HG02938 (cell line): ENCODE results near the gene RBMXL3.
"Not testable (repeated sequence)": the region's sequence is repeated elsewhere in the genome, so short reads cannot be mapped to it uniquely, and the experiment has no call there.

ENCODE experiments used
- ATAC-seq: cut with Tn5 transposase; IDR thresholded peaks from one replicate; pipeline ENCODE4 v1.9.1; 2021; ENCODE audit warnings: mild to moderate bottlenecking, moderate library complexity; ENCODE audit not compliant: unreplicated experiment

The RBMXL3 gene

DNA sequence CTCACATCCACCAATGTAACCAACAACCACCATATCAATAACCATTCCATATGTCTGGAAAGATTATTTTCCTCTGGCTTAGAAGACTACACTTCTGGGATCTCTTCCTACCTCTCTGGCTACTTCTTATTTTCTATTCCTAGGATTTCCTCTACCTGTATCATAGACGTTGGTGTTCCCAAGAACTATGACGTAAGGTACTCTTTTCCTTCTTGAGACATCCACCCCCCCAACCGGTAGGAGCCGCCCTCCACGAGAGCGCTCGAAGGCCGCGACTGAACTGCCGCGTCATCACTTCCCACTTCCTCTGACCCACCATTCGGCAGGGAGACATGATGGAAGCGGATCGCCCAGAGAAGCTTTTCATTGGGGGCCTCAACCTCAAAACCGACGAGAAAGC is at the start of gene RBMXL3:
Gene RBMXL3 (plus strand): TSS at position 301 of the 400 bp plus-strand sequence. CDS start 32 bp downstream, at position 333.
- ATAC-seq, result no peak

DNA sequence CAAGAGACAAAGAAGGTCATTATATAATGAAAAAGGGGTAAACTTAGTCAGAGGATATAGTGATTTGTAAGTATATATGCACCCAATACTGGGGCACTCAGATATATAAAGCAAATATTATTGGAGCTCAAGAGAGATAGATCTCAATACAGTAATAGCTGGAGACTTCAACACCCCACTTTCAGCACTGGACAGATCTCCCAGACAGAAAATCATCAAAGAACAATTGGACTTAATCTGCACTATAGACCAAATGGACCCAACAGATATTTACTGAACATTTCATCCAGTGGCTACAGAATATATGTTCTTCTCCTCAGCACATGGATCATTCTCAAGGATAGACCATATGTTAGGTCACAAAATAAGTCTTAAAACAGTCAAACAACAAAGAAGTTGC is 47.2 kb upstream of the RBMXL3 start:
- no peak for ATAC-seq

DNA sequence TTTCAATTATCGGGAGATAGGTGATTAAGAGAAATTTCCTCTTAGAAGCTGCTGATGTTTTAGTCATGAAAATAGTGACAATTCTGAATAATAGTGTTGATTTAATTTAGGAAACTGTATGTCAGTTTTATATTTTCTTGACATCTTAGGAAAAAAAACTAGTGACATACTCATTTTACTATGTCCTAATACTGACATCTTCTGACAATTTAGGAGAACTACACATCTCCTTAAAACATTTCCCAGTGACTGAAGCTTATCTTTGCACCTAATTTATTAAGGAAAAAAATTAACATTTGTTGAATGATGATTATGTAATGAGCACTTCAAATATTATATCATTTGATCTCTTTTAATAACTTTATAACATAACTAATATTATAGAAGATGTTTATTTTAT is 42.0 kb upstream of the RBMXL3 start:
- no peak for ATAC-seq

DNA sequence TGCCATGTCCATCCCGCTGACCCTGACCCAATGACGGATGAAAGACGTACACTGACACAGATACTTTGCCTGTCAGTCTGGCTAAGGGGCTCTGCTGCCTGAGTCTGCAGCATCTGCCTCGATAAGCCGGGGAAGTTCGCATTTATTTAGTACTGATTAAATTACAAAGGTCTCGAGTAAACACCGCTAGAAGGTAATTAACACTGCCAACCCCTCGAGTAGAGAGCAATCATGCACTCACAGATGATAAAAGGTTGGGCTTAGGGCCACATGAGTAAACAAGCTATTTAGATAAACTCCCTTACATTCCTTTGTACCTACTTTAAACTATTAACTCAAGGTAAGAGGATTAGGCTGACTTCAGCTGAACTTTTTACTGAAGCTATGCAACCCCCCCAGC is 16.0 kb upstream of the RBMXL3 start:
- ATAC-seq, result no peak

DNA sequence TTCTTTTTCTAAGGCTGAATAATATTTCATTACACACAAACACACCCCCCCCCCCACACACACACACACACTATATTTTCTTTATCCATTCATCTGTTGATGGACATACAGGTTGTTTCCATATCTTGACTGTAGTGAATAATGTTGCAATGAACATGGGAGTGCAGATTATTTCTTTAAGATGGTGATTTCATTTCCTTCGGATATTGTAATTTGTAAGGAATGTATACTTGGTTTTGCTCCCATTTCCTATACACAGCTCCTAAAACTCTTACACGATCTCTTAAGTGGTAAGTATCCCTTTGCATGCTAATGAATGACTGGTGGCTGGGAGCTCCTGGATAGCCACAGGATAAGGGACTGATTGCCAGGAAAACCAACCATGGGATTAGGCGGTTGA is 14.7 kb upstream of the RBMXL3 start:
- no peak for ATAC-seq

DNA sequence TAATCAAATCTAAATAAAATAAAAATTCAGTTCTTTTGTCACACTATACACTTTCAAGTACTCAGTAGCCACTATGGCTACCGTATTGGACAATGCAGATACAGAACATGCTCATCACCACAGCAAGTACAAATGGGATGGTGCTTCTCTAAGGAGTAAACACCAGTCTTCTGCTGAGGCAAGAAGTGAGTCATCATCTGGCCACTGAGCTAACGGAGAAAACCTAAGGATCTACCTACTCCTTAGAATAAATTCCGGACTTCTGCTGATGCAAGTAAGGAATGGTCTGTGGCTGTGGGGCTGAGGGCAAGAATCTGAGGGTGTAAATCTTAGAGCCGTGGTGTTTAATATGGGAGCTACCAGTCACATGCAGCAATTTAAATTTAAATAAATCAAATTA is 11.3 kb upstream of the RBMXL3 start:
- ATAC-seq, result no peak

DNA sequence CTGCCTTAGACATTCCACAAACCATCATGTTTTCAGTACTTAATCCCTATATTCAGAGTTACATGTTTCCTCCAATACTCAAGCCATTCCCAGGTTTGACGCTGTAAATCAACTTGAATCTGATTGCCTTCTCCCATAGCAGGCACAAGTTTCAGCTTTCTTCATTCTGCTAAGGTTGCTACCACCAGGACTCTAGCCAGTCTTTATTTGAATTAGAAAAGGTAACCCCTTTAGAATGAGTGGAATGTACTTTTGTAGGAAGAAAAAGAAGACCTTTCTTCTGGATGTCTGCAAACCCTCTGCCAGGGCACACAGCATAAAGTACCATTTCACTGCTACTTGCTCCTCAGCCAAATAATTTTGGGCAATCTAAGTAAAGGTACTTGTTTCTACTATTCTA is 10.7 kb upstream of the RBMXL3 start:
- no peak for ATAC-seq

DNA sequence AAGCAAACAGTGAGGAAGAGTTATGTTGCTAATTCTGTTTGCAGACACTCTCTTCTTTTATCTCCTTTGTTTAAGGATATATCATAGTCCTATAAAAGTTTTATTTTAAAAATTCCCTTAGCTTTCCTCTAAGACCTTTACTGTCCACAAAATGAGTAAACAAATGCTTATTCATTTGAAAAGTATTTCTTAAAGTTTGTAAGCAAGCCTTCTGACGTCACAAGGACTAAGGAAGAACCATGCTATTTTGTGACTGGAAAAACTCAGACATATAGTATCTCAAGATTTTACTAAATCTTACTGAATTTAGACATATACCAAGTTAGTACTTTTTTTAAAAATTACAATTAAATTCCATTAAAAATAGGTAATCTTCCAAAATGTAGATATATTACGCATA is 5.2 kb upstream of the RBMXL3 start:
- ATAC-seq, result no peak

DNA sequence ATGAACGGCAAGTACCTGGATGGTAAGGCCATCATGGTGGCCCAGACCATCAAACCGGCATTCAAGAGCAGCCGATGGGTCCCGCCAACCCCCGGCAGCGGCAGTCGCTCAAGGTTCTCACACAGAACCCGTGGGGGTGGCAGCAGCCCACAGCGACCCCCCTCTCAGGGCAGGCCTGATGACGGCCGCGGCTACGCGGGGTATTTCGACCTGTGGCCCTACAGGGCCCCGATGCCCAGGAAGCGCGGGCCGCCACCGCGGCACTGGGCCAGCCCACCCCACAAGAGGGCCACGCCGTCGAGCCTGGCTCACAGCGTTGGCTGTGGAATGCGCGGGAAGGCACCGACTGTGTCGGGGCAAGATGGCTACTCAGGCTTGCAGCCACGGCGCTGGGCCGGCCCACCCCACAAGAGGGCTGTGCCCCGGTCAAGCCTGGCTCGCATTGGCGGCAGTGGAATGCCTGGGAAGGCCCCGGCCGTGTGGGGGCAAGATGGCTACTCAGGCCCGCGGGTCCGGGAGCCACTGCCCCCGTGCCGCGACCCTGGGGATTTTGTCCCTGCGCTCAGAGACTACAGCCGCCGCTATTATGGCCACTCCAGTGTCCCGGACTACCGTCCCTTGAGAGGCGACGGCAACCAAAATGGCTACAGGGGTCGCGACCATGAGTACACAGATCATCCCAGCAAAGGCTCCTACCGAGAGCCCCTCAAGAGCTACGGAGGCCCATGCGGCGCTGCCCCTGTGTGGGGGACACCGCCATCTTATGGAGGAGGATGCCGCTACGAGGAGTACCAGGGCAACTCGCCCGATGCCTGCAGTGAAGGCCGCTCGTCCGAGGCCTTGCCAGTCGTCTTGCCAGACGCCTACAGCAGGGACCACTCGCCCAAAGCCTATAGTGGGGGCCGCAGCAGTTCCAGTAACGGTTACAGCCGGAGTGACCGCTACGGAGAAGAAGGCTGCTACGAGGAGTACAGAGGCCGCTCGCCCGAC is 731 bp downstream of the RBMXL3 start:
- no peak for ATAC-seq

DNA sequence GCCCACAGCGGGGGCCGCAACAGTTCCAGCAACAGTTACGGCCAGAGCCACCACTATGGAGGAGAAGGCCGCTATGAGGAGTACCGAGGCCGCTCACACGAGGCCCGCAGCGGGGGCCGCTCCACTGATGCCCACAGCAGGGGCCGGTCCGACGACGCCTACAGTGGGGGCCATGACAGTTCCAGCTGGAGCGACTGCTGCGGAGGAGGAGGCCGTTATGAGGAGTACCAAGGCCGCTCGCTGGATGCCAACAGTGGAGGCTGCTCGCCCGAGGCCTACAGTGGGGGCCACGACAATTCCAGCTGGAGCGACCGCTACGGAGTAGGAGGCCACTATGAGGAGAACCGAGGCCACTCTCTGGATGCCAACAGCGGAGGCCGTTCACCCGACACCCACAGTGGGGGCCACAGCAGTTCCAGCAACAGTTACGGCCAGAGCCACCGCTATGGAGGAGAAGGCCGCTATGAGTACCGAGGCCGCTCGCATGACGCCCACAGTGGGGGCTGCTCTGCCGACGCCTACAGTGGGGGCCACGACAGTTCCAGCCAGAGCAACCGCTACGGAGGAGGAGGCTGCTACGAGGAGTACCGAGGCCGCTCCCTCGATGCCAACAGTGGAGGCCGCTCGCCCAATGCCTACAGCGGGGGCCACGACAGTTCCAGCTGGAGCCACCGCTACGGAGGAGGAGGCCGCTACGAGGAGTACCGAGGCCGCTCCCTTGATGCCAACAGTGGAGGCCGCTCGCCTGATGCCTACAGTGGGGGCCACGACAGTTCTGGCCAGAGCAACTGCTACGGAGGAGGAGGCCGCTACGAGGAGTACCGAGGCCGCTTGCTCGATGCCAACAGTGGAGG is 1.7 kb downstream of the RBMXL3 start:
- ATAC-seq, result no peak

DNA sequence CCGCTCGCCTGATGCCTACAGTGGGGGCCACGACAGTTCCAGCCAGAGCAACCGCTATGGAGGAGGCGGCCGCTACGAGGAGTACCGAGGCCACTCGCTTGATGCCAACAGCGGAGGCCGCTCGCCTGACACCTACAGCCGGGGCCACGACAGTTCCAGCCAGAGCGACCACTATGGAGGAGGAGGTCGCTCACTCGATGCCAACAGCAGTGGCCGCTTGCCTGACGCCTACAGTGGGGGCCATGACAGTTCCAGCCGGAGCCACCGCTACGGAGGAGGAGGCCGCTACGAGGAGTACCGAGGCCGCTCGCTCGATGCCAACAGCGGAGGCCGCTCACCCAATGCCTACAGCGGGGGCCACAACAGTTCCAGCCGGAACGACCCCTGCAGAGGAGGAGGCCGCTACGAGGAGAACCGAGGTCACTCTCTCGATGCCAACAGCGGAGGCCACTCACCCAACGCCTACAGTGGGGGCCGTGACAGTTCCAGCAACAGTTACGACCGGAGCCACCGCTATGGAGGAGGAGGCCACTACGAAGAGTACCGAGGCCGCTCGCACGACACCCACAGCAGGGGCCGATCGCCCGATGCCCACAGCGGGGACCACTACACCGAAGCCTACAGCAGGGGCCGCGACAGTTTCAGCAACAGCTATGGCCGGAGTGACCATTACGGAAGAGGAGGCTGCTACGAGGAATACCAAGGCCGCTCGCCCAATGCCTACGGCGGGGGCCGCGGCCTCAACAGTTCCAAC is 2.5 kb downstream of the RBMXL3 start:
- ATAC-seq, result no peak

DNA sequence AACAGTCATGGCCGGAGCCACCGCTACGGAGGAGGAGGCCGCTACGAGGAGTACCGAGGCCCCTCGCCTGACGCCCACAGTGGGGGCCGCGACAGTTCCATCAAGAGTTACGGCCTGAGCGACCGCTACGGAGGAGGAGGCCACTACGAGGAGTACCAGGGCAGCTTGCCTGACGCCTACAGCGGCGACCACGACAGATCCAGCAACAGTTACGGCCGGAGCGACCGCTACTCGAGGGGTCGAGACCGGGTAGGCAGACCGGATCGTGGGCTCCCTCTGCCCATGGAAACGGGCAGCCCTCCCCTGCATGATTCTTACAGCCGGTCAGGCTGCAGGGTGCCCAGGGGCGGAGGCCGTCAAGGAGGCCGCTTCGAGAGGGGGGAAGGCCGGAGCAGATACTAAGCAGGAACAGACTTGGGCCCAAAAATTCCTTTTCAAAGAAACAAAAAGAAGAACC is 3.1 kb downstream of the RBMXL3 start:
- no peak for ATAC-seq

DNA sequence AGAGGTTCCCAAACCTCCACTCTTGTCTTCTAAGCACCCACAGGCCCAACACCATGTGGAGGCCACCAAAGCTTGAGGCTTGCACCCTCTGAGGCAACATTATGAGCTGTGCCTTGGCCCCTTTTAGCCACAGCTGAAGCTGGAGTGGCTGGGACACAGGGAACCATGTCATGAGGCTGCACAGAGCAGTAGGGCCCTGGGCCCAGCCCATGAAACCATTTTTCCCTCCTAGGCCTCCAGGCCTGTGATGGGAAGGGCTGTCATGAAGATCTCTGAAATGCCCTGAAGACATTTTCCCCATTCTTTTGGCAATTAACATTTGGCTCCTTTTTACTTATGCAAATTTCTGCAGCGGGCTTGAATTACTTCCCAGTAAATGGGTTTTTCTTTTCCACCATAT is 14.8 kb downstream of the RBMXL3 start:
- ATAC-seq, result no peak

DNA sequence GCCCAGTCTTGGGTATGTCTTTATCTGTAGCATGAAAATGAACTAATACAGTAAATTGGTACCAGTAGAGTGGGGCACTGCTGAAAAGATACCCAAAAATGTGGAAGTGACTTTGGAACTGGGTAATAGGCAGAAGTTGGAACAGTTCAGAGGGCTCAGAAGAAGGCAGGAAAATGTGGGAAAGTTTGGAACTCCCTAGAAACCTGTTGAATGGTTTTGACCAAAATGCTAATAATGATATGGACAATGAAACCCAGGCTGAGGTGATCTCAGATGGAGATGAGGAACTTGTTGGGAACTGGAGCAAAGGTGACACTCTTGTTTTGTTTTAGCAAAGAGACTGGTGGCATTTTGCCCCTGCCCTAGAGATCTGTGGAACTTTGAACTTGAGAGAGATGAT is 20.3 kb downstream of the RBMXL3 start:
- ATAC-seq, result not testable (repeated sequence)

DNA sequence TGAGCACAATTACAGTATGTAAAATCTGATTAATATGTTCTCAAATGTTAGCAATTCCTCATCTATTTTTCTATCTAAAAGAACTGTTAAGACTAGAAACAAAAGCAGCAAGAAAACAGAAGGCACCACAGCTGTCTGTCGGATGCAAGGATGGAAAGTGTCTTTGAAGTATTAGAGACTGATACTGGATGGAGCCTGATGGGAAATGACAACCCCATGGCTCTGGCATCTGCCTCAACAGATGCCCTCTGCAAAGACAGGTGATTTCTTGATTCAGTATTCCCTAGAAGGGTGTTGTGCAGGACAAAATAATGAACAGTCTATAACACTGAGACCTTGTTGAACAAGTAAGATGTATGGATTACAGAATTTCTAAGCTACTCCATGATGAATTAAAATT is 24.9 kb downstream of the RBMXL3 start:
- ATAC-seq, result no peak

DNA sequence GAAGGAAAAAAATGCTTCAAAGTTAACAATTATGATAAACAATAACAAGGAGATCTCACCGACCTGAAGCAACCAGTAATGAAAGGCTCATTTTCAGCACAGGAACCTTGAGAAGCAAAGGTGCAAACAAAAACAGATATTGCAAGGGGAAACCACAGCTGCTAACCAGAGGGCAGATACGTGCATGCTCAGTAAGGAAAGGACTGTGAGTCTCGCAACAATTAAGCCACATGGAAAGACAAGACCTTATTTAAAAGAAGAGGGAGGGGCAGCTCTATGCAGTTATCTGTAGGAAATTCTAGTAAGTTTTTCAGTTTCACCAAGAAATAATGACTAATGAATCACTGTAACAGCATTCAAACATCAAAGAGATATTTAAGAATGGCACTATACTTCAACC is 25.4 kb downstream of the RBMXL3 start:
- no peak for ATAC-seq

DNA sequence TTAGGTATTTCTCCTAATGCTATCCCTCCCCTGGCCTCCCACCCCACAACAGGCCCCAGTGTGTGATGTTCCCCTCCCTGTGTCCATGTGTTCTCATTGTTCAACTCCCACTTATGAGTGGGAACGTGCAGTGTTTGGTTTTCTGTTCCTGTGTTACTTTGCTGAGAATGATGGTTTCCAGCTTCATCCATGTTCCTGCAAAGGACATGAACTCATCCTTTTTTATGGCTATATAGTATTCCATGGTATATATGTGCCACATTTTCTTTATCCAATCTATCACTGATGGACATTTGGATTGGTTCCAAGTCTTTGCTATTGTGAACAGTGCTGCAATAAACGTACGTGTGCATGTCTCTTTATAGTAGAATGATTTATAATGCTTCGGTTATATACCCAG is 28.1 kb downstream of the RBMXL3 start:
- not testable (repeated sequence) for ATAC-seq

DNA sequence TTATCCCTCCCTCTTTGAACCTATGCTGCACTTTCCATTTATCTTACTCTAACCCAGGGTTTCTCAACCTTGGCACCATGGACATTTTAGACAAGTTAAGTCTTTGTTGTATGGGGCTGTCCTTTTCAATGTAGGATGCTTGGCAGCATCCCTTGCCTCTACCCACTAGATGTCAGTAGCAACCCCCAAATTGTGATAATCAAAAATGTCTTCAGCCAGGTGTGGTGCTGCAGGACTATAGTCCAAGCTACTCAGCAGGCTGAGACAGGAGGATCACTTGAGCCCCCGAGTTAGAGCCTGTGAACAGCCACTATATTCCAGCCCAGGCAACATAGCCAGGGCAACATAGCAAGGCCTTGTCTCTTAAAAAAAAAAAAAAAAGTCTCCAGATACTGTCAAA is 37.7 kb downstream of the RBMXL3 start:
- ATAC-seq, result peak; percentile 45

DNA sequence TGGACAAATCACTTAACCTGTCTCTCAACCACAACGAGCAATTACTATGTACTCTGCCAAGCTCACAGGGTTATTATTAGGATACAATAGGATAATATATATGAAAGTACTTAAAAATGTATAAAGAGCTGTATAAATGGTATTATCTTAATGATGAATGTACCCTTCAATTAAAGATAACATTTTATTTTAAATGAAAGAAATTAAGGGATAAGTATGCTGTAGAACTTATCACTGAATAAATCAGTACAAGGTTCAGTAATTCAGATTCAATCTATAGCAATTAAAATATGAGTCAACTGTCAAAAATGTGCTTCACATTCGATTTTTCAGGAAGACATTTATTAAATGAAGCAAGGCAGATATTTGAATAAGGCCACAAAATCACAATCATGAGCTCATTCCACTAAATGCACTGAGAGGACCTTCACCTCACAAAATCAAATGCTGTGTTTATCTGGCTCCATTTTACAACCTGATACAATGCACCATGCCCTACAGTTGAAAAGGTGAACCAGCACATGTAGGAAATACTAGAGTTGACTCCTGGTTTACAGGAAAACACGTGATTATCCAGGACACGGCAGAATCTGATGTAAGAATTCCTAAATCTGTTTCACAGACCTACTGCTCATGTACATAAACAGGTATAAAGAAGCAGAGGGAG is 40.3 kb downstream of the RBMXL3 start:
- no peak for ATAC-seq

DNA sequence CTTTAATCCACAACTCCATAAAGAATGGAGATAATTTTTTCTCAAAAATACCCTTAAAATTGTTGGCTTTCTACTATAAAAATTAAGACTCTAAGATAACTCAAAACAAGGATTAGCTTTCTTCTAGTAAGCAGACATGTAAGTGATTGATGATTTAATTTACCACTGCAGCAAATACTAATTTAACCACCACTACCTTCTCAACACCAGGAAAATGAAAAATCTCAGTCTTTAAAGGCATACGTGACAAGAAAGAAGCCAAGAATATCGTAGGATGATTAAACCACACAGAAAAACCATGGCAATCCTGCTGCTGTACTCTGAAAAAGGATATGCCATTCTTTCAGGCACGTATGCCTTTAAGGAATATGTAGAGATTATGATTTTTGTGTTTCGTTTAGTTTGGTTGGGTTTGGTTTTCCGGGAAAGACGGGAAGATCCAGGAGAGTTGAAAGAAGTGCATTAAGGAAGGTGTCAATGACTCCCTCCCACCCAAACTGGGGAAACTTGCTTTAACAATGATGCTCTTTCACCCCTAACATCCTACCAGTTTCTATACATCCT is 43.8 kb downstream of the RBMXL3 start:
- no peak for ATAC-seq
